GM12891 (cell line): ENCODE measurements around the gene CH25H. TPM values are rescaled to one million over a fixed set of nuclear protein-coding genes. Genes with fewer than 3 reads are reported as not detected.
A peak's percentile ranks its signal among the peaks of the same experiment; 100 is the strongest.
"Not testable (repeated sequence)": the region's sequence is repeated elsewhere in the genome, so short reads cannot be mapped to it uniquely, and the experiment has no call there.

Source experiments
- DNase-seq: peaks from one replicate; pipeline ENCODE4 v3.0.0; 2011; ENCODE audit warnings: low spot score; ENCODE audit not compliant: insufficient read length
- FAIRE-seq: peaks from 2 replicates; lab custom pipeline; 2011; peaks lifted over from hg19 to GRCh38; lab: Jason Lieb, UNC
- PAX5 ChIP-seq: IDR thresholded peaks from 2 replicates; pipeline ENCODE4 v1.6.1; 2011; ENCODE audit warnings: low read length, moderate library complexity, mild to moderate bottlenecking; ENCODE audit not compliant: insufficient read depth, severe bottlenecking
- POLR2A ChIP-seq: IDR thresholded peaks from 2 replicates; pipeline ENCODE4 v1.6.1; 2011; ENCODE audit warnings: low read depth, low read length, control low read depth
- POLR2AphosphoS5 ChIP-seq: IDR thresholded peaks from 2 replicates; pipeline ENCODE4 v1.6.1; 2011; ENCODE audit warnings: low read depth, low read length, control low read depth
- POU2F2 ChIP-seq: IDR thresholded peaks from 2 replicates; pipeline ENCODE4 v1.6.1; 2011; ENCODE audit warnings: low read depth, mild to moderate bottlenecking, control low read depth, low read length, moderate library complexity
- SPI1 ChIP-seq: IDR thresholded peaks from 2 replicates; pipeline ENCODE4 v1.6.1; 2011; ENCODE audit warnings: low read depth, low read length, control low read depth
- TAF1 ChIP-seq: IDR thresholded peaks from 2 replicates; pipeline ENCODE4 v1.6.1; 2011; ENCODE audit warnings: low read depth, low read length, control low read depth
- polyA plus RNA-seq: library from polyadenylated mRNA; unstranded; fragments of >200 nt; gene quantifications from one replicate; pipeline ENCODE4 v1.2.1, GENCODE V29; 2012; ENCODE audit warnings: low read depth, missing spikeins, inconsistent platforms; ENCODE audit not compliant: missing spikeins

CH25H gene
- not detected for polyA plus RNA-seq

GRCh38 chr10:89207181-89207800 lies at the start of gene CH25H:
Gene CH25H, minus strand, starts transcription at chr10:89207317. Its CDS starts 25 bp downstream, at chr10:89207292.
- TF ChIP-seq TAF1 (no peak), PAX5 (no peak), POLR2AphosphoS5 (no peak), POLR2A (no peak), POU2F2 (no peak), SPI1 (no peak)

GRCh38 chr10:89256340-89256739 lies 49.2 kb upstream of the CH25H start:
- TF ChIP-seq POLR2A (no peak), POU2F2 (no peak), TAF1 (no peak), SPI1 (peak; percentile 69), POLR2AphosphoS5 (no peak), PAX5 (no peak)
- DNase-seq (no peak), FAIRE-seq (no peak)

More at GRCh38 chr10:89207181-89207800, at the start of gene CH25H:
- DNase-seq: no peak
- FAIRE-seq: peak; percentile 72

- no peak for FAIRE-seq
- no peak for TF ChIP-seq POU2F2
- no peak for TF ChIP-seq PAX5
- TF ChIP-seq POLR2AphosphoS5: no peak
- TF ChIP-seq TAF1: no peak
- TF ChIP-seq SPI1: no peak
- TF ChIP-seq POLR2A: no peak
- no peak for DNase-seq
These were observed 48.7 kb upstream of the CH25H start for GRCh38 chr10:89255793-89256192.

- not testable (repeated sequence) for DNase-seq, FAIRE-seq
These were observed 48.0 kb upstream of the CH25H start for GRCh38 chr10:89255091-89255579.

GRCh38 chr10:89252225-89252585 lies 45.1 kb upstream of the CH25H start:
- DNase-seq (no peak), FAIRE-seq (peak; percentile 45)
- TF ChIP-seq POLR2AphosphoS5 (no peak), SPI1 (no peak), TAF1 (no peak), POU2F2 (no peak), PAX5 (no peak), POLR2A (no peak)

GRCh38 chr10:89251409-89252224 lies 44.5 kb upstream of the CH25H start, which contains the start of gene LIPA:
Gene LIPA, minus strand, starts transcription at chr10:89251775. Its CDS starts 4,127 bp downstream, at chr10:89247648.
- TF ChIP-seq PAX5: no peak
- peak; percentile 39; the same call in 1 of the 2 replicates for TF ChIP-seq SPI1
- TF ChIP-seq POLR2AphosphoS5: peak; percentile 32; the same call in 1 of the 2 replicates
- 0 out of 2 replicates have a peak, but pooled peaks have one; percentile 23 for TF ChIP-seq TAF1
- DNase-seq (peak; percentile 73), FAIRE-seq (peak; percentile 99)

GRCh38 chr10:89250865-89251408 lies 43.8 kb upstream of the CH25H start:
- TF ChIP-seq PAX5 (no peak), TAF1 (no peak), POLR2A (no peak), POU2F2 (no peak), POLR2AphosphoS5 (no peak), SPI1 (no peak)
- DNase-seq (no peak), FAIRE-seq (no peak)

- FAIRE-seq (no peak), DNase-seq (no peak)
- TF ChIP-seq POU2F2: no peak
- no peak for TF ChIP-seq TAF1
- no peak for TF ChIP-seq PAX5
- TF ChIP-seq POLR2A: no peak
- TF ChIP-seq SPI1: no peak
- no peak for TF ChIP-seq POLR2AphosphoS5
These were observed 41.9 kb upstream of the CH25H start for GRCh38 chr10:89248990-89249389.

- DNase-seq, FAIRE-seq: not testable (repeated sequence)
These were observed 40.5 kb upstream of the CH25H start for GRCh38 chr10:89247623-89248022.

- TF ChIP-seq POLR2AphosphoS5 (no peak), POLR2A (no peak), PAX5 (no peak), TAF1 (no peak), POU2F2 (no peak), SPI1 (no peak)
- DNase-seq (no peak), FAIRE-seq (peak; percentile 95)
These were observed 38.7 kb upstream of the CH25H start for GRCh38 chr10:89245802-89246201.
